GM12874 (cell line): ENCODE results near the gene KCNJ6.

Experiments used
- TF ChIP-seq, protein P1 (sequence below): IDR thresholded peaks from 2 replicates; pipeline ENCODE4 v1.5.1; 2011; ENCODE audit warnings: low read depth, mild to moderate bottlenecking, control low read depth, low read length, moderate library complexity; ENCODE audit not compliant: insufficient read depth

KCNJ6 gene

DNA sequence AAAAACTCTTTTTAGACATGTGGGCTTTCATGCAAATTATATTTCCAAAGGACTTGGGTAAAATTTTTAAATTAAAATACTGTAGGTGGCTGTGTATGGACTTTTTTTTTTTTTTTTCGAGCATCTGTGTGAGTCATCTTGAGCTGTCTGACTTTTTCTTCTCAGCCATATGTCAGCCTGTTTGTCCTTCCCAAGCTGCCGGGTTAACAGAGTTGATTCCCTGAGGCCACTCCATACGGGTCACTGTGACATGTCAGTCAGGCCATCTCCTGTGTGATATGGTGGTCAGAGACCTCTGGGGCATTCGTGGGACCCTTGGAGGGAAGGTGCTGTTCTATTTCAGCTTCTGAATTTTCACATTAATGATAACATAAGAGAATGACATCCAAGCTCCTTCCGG is 148.3 kb downstream of the KCNJ6 start:
- TF ChIP-seq, protein P1, sequence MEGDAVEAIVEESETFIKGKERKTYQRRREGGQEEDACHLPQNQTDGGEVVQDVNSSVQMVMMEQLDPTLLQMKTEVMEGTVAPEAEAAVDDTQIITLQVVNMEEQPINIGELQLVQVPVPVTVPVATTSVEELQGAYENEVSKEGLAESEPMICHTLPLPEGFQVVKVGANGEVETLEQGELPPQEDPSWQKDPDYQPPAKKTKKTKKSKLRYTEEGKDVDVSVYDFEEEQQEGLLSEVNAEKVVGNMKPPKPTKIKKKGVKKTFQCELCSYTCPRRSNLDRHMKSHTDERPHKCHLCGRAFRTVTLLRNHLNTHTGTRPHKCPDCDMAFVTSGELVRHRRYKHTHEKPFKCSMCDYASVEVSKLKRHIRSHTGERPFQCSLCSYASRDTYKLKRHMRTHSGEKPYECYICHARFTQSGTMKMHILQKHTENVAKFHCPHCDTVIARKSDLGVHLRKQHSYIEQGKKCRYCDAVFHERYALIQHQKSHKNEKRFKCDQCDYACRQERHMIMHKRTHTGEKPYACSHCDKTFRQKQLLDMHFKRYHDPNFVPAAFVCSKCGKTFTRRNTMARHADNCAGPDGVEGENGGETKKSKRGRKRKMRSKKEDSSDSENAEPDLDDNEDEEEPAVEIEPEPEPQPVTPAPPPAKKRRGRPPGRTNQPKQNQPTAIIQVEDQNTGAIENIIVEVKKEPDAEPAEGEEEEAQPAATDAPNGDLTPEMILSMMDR = no peak

DNA sequence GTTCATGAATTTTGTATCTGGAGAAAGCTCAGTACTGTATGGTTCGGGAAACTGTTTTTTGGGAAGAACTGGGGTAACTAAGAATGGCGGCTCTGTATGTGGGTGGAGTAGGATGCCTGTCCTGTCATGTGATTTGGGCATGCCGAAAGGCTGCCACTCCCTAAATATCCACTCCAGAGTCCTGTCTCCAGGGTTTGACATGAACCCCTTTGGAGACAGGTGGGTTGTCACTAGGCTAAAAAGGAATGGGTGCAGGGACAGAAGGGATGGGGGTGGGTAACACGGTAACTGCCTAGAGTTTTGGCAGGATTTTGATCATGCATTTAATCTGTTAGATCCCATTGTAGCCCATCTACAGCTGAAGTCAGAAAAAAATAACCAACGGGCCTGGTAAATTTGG is 150.1 kb downstream of the KCNJ6 start:
- TF ChIP-seq, protein P1 = no peak

DNA sequence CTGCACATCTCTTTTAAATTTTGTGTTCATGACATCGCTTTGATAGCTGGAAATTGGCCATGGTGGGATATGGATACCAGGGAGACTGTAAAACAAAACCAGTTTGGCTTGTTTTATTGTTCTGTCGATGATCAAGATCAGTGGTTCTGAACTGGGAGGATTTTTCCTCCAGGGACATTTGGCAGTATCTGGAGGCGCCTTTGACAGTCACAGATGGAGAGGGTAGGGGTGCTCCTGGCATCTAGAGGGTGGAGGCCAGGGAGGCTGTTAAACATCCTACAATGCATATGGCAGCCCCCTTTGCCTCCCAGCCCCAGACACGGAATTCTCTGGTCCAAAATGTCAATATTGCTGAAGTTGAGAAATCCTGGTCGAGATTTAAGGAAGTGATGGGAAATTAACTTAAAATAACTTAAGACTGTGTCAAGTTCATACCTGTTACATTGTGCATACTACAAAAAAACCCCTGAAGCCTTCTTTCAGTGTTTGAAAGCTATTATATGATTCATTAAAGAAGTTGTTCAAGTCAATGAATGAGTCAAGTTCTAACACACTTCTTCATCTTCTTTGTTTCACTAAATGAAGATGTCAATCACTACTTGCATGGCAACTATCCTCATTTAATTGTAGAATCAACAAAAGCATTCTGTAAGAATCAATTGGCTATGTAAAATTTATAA is 150.9 kb downstream of the KCNJ6 start:
- TF ChIP-seq, protein P1 = no peak

DNA sequence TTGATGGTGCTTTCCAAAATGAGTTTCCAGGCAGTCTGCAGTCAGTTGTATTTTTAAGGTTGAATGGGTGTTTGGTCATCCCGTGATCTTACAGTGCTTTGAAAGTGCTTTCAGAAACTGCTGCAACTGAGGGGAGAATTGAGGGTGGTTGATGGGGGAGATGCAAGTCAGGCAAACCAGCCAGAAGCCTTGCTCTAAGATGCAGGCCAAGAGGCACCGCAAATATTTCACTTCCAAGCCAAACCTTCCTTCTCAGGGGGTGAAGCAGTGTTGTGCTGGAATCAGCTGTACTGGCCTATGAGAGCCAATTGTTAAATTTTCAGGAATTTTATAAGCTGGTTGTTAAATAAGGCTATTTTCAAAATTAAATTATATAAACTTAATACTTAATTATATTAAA is 151.6 kb downstream of the KCNJ6 start:
- TF ChIP-seq, protein P1 = no peak

DNA sequence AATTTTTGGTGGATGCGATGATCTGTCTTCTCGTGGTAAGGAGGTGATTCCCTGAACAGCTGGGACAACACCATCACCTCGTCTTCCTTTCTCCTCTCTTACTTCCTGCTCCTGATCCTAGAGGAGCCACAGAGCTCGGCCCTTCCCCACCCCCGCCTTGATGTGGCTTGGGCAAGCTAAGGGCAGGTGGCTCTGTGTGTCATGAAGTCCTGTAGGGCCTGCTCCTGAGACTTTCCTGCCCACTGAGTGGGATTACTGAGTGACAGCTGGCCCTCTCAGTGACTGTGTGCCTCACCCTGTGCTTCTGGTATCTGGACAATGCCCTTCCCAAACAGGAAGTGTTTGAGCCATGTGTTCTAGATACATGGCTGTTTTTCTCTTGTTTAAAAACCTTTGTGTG is 153.0 kb downstream of the KCNJ6 start:
- TF ChIP-seq, protein P1 = no peak

DNA sequence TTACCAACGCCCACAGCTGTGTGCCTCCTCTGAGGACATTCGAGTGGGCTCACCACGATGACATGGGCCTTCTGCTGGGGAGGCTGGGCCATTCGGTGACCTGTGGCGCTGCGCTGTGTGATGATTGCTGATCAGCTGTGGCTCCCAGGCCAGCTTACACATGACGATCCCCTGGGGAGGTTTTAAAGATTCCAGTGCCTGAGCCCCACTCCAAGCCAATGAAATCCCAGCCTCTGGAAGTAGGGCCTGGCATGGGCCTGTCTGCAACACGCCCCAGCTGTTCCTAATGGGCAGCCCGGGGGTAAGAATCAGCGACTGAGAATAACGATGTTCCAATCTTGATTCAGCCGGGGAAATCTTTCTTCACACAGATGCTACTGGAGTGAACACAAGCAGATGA is 153.7 kb downstream of the KCNJ6 start:
- TF ChIP-seq, protein P1 = no peak

DNA sequence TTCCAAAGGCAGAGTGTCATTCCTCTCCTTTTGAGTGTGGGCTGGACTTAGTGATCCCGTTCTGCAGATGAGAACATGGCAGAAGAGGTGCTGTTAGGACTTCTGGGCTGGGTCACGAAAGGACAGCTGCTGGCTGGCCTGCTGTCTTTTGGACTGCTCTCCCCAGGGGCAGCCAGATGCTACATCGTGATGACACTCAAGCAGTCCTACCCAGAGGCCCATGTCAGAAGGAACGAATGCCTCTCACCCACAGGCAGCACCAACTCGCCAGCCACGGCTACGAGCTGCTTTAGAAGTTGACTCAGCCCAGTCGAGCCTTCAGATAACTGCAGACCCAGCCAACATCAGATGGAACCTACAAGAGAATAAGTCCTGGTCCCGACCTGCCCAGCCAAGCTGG is 156.5 kb downstream of the KCNJ6 start:
- TF ChIP-seq, protein P1 = no peak
